Nephron (organoid): ENCODE results near the gene CARMIL1.
A peak's percentile ranks its signal among the peaks of the same experiment; 100 is the strongest.

ENCODE experiments used
- H3K27ac Mint-ChIP-seq, 3 experiments: 2 replicates each; pipeline ENCODE4 v1.8.0; 2020; ENCODE audit warnings: mixed read lengths in 3 of 3, mild to moderate bottlenecking in 2 of 3, moderate library complexity in 1 of 3
- H3K27me3 Mint-ChIP-seq: 2 replicates; pipeline ENCODE4 v1.8.0; 2021; ENCODE audit warnings: low read depth, mild to moderate bottlenecking, moderate library complexity, mixed read lengths
- H3K36me3 Mint-ChIP-seq: 2 replicates; pipeline ENCODE4 v1.8.0; 2020; ENCODE audit warnings: low read depth, mixed read lengths
- H3K4me1 Mint-ChIP-seq: 2 replicates; pipeline ENCODE4 v1.8.0; 2020; ENCODE audit warnings: mixed read lengths
- H3K4me3 Mint-ChIP-seq, 3 experiments: 2 replicates each; pipeline ENCODE4 v1.8.0; 2020; ENCODE audit warnings: mild to moderate bottlenecking in 3 of 3, mixed read lengths in 3 of 3, moderate library complexity in 2 of 3
- H3K9me3 Mint-ChIP-seq: 2 replicates; pipeline ENCODE4 v1.8.0; 2020; ENCODE audit warnings: mixed read lengths
- TF ChIP-seq, protein P1 (sequence below), 3 experiments: fragments of 200-600 bp; sonication (generic); IDR thresholded peaks; one replicate each; pipeline ENCODE4 v1.5.0; 2021; ENCODE audit warnings: antibody characterized with exemption in 3 of 3; ENCODE audit not compliant: unreplicated experiment in 3 of 3

CARMIL1 gene

DNA sequence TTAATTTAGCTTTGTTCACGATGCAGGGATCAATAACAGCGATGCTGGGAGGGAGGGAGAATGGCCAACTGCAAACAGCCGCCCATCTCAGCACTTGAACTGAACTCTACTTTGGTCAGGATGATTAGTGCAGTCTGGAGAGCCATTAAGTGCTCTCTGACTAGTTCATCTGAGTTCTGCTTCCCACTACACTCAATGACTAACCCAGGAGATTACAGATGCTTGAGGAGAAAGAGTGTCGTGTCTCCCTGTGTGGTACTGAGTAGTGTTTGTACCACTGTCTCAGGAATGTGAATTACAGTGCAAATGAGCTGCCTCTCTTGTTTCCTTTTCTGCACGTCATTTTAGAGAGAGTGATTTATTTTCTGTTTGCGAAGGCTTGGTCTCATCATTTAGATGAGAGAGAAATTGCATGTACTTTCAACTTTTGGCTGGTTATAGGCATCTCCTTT lies 23.5 kb downstream of the CARMIL1 start:
- Mint-ChIP-seq H3K9me3 (no peaks in the 10 kb centered on the region), H3K4me3 (no peak overlapping the region), H3K36me3 (no peaks in the 10 kb centered on the region), H3K27me3 (no peaks in the 10 kb centered on the region), H3K4me1 (peaks cover 36% of the 10 kb centered on the region), H3K27ac (peak overlapping the region in 1 of 3 experiments; percentile 53)
- TF ChIP-seq, protein P1, sequence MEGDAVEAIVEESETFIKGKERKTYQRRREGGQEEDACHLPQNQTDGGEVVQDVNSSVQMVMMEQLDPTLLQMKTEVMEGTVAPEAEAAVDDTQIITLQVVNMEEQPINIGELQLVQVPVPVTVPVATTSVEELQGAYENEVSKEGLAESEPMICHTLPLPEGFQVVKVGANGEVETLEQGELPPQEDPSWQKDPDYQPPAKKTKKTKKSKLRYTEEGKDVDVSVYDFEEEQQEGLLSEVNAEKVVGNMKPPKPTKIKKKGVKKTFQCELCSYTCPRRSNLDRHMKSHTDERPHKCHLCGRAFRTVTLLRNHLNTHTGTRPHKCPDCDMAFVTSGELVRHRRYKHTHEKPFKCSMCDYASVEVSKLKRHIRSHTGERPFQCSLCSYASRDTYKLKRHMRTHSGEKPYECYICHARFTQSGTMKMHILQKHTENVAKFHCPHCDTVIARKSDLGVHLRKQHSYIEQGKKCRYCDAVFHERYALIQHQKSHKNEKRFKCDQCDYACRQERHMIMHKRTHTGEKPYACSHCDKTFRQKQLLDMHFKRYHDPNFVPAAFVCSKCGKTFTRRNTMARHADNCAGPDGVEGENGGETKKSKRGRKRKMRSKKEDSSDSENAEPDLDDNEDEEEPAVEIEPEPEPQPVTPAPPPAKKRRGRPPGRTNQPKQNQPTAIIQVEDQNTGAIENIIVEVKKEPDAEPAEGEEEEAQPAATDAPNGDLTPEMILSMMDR (IDR thresholded peaks at IDR 0.05; ENCODE audit: unreplicated experiment in 3 of 3) = no peak

DNA sequence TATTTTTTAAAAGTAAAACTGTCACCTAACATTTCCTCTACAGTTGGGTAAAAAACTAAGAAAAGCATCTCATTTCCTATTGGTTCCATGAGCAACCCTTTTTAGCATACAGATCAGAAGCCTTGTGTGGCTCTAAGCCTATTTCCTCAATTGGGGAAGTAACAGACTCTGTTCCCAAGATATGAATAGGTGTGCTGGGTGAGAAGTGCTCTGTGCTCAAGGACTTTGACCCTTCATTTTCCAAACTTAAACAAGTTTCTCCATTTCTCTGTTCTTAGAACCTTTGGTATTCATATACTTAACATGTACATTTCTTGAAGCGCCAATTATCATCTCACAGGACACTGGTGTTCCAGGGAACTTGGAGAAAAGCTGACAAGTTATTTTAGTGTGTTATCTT lies 24.1 kb downstream of the CARMIL1 start:
- Mint-ChIP-seq H3K4me1 (peaks cover 34% of the 10 kb centered on the region), H3K36me3 (no peaks in the 10 kb centered on the region), H3K27me3 (no peaks in the 10 kb centered on the region), H3K4me3 (no peak overlapping the region), H3K9me3 (no peaks in the 10 kb centered on the region), H3K27ac (no peak overlapping the region)
- TF ChIP-seq, protein P1 (IDR thresholded peaks at IDR 0.05; ENCODE audit: unreplicated experiment in 3 of 3) = no peak

DNA sequence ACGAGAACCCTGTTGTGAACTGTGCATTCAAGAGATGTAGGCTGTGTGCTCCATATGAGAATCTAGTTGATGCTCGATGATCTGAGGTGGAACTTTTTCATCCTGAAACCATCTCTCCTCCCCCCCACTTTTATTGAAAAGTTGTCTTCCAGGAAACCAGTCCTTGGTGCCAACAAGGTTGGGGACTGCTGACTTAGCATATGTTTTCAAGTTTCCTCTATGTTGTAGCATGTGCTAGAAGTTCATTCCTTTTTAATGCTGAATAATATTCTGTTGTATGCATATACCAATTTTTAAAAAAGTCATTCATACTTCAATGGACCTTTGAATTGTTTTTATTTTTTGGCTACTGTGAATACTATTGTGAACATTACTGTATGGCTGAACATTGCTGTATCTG lies 27.2 kb downstream of the CARMIL1 start:
- TF ChIP-seq, protein P1 (IDR thresholded peaks at IDR 0.05; ENCODE audit: unreplicated experiment in 3 of 3) = no peak
- Mint-ChIP-seq H3K9me3 (no peaks in the 10 kb centered on the region), H3K27ac (no peak overlapping the region), H3K4me1 (peaks cover 39% of the 10 kb centered on the region), H3K36me3 (no peaks in the 10 kb centered on the region), H3K27me3 (no peaks in the 10 kb centered on the region), H3K4me3 (no peak overlapping the region)

DNA sequence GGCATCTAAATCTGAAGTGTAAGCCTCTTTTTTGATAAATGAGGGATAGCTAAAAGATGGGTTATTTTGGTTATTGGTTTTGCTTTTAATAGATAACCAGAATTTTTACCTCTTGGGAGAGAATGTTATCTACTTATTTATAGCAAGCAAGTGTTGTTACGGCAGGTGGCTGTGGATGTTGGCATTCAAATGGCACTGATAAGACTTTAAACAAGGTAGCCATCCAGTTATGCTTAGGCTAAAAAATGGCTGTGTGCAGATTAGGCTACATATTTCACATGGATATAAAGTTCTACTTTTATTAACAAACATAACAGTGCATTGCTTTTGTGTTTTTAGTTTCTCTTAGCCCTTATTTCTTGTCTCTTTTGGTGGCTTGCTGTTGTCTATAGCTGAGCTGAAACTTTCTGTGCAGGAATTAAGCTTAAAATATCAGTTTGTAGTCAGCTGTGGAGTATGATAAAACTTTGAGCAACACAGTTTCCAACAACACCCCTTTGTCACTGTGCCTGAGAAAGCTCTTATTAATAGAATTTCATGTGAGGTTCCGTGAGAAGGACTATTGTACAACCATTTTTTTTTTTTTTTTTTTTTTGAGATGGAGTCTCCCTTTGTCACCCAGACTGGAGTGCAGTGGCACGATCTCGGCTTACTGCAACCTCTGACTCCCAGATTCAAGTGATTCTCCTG lies 28.8 kb downstream of the CARMIL1 start:
- Mint-ChIP-seq H3K27ac (no peak overlapping the region), H3K4me3 (no peak overlapping the region), H3K9me3 (no peaks in the 10 kb centered on the region), H3K4me1 (peaks cover 35% of the 10 kb centered on the region), H3K36me3 (no peaks in the 10 kb centered on the region), H3K27me3 (no peaks in the 10 kb centered on the region)
- TF ChIP-seq, protein P1 (IDR thresholded peaks at IDR 0.05; ENCODE audit: unreplicated experiment in 3 of 3) = no peak

DNA sequence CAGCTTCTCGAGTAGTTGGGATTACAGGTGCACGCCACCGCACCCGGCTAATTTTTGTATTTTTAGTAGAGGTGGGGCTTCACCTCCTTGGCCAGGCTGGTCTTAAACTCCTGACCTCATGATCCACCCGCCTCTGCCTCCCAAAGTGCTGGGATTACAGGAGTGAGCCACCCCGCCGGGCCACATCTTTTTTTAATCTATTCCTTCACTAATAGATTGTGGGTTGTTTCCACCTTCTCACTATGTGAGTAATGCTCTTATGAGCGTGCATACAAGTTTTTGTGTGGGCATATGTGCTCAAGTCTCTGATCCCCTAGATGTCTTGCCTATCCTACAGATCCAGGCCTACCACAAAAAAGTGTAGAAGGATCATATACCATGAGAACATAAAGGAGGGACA lies 30.7 kb downstream of the CARMIL1 start:
- TF ChIP-seq, protein P1 (IDR thresholded peaks at IDR 0.05; ENCODE audit: unreplicated experiment in 3 of 3) = no peak
- Mint-ChIP-seq H3K4me3 (no peak overlapping the region), H3K4me1 (peaks cover 38% of the 10 kb centered on the region), H3K27ac (no peak overlapping the region), H3K27me3 (no peaks in the 10 kb centered on the region), H3K36me3 (no peaks in the 10 kb centered on the region), H3K9me3 (no peaks in the 10 kb centered on the region)

DNA sequence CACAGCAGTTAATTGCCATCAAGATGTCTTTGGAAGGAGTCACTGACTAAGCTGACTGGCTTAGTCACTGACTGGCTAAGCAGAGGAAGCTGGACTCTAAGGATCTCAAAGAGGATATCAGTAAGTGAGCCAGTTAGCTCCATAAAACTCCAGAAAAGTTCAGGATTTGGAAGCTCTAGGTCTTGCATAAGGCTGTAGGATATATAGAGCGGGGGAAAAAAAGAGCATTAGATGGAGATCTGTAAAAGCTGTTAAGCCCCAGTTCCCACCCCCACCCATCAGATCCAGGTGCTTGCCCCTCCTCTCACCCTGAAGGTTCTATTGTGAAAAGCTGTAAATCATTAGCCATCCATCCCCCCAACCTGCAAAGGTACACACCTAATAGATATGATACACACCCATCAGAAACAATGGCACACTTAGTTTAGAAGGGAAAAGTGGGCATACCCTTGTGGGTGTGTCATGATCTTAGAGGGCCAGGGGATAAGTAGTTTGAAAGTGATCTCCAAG lies 32.2 kb downstream of the CARMIL1 start:
- TF ChIP-seq, protein P1 (IDR thresholded peaks at IDR 0.05; ENCODE audit: unreplicated experiment in 3 of 3) = no peak
- H3K27ac Mint-ChIP-seq = peak overlapping the region in 1 of 3 experiments; percentile 30
- no peaks in the 10 kb centered on the region for H3K27me3 Mint-ChIP-seq
- H3K9me3 Mint-ChIP-seq = no peaks in the 10 kb centered on the region
- peaks cover 44% of the 10 kb centered on the region for H3K4me1 Mint-ChIP-seq
- no peaks in the 10 kb centered on the region for H3K36me3 Mint-ChIP-seq
- H3K4me3 Mint-ChIP-seq = no peak overlapping the region
